CD4-positive, CD25-positive, alpha-beta regulatory T cell (primary cell): ENCODE measurements around the gene PHF23. TPM values are rescaled to one million over a fixed set of nuclear protein-coding genes. Genes with fewer than 3 reads are reported as not detected.

Experiments used
- ATAC-seq, 2 donors: fragments of 150-1000 bp; cut with Tn5 transposase; one replicate each; pipeline ENCODE4 v1.10.0; 2021; ENCODE audit warnings: low read depth in 2 of 2, moderate number of reproducible peaks in 2 of 2, moderate library complexity in 1 of 2
- DNase-seq, 3 donors: peaks; one replicate each; pipeline versions ENCODE4 v3.0.0 to v3.0.0-alpha.2; 2012 to 2022; ENCODE audit warnings: mixed read lengths in 1 of 3
- H3K27ac ChIP-seq: one replicate; pipeline ENCODE4 v1.7.0; 2013; ENCODE audit warnings: mild to moderate bottlenecking, low read length; ENCODE audit not compliant: insufficient read depth, poor library complexity, severe bottlenecking
- H3K27me3 ChIP-seq: one replicate; pipeline ENCODE4 v1.7.0; 2013; ENCODE audit warnings: low read length; ENCODE audit not compliant: control insufficient read depth, insufficient read depth
- H3K36me3 ChIP-seq: one replicate; pipeline ENCODE4 v1.7.0; 2013; ENCODE audit warnings: mild to moderate bottlenecking, low read length, moderate library complexity; ENCODE audit not compliant: control insufficient read depth, insufficient read depth
- H3K4me1 ChIP-seq: 2 replicates; pipeline ENCODE4 v1.7.0; 2013; ENCODE audit warnings: mild to moderate bottlenecking, low read length; ENCODE audit not compliant: insufficient read depth, control insufficient read depth, poor library complexity, severe bottlenecking
- H3K4me3 ChIP-seq: one replicate; pipeline ENCODE4 v1.7.0; 2013; ENCODE audit warnings: low read depth, mild to moderate bottlenecking, low read length, moderate library complexity
- H3K9me3 ChIP-seq, 2 experiments: 1 replicate in 1 of 2; 2 replicates in 1 of 2; pipeline ENCODE4 v1.7.0; 2013; ENCODE audit warnings: low read length in 2 of 2, mild to moderate bottlenecking in 1 of 2, moderate library complexity in 1 of 2; ENCODE audit not compliant: control insufficient read depth in 2 of 2
- H3K27ac Mint-ChIP-seq, 3 donors: one replicate each; pipeline ENCODE4 v1.8.0; 2020 to 2022; ENCODE audit warnings: mild to moderate bottlenecking in 3 of 3, mixed read lengths in 3 of 3, moderate library complexity in 2 of 3
- H3K27me3 Mint-ChIP-seq: one replicate; pipeline ENCODE4 v1.8.0; 2022; ENCODE audit warnings: mild to moderate bottlenecking, mixed read lengths
- H3K36me3 Mint-ChIP-seq: one replicate; pipeline ENCODE4 v1.8.0; 2020; ENCODE audit warnings: mixed read lengths
- H3K4me1 Mint-ChIP-seq, 4 donors: one replicate each; pipeline ENCODE4 v1.8.0; 2020 to 2022; ENCODE audit warnings: mixed read lengths in 4 of 4, mild to moderate bottlenecking in 1 of 4
- H3K4me3 Mint-ChIP-seq, 4 donors: one replicate each; pipeline ENCODE4 v1.8.0; 2020 to 2022; ENCODE audit warnings: mild to moderate bottlenecking in 4 of 4, mixed read lengths in 4 of 4, moderate library complexity in 3 of 4
- H3K9me3 Mint-ChIP-seq, 7 donors: one replicate each; pipeline ENCODE4 v1.8.0; 2020 to 2022; ENCODE audit warnings: mixed read lengths in 7 of 7, mild to moderate bottlenecking in 3 of 7, moderate library complexity in 2 of 7
- polyA plus RNA-seq, 4 donors: library from polyadenylated mRNA; unstranded; fragments of 300-500 nt; fragmentation: Illumina TruSeq; gene quantifications; one replicate each; pipeline ENCODE4 v1.2.3, GENCODE V29; 2021
- total RNA-seq: library from RNA; stranded (reverse); gene quantifications from one replicate; pipeline ENCODE4 v1.2.3, GENCODE V29; 2022

PHF23 gene
- total and polyA plus RNA-seq, 5 donors from 2014 or later = 16.0 to 24.8 (median 20.6) TPM

DNA sequence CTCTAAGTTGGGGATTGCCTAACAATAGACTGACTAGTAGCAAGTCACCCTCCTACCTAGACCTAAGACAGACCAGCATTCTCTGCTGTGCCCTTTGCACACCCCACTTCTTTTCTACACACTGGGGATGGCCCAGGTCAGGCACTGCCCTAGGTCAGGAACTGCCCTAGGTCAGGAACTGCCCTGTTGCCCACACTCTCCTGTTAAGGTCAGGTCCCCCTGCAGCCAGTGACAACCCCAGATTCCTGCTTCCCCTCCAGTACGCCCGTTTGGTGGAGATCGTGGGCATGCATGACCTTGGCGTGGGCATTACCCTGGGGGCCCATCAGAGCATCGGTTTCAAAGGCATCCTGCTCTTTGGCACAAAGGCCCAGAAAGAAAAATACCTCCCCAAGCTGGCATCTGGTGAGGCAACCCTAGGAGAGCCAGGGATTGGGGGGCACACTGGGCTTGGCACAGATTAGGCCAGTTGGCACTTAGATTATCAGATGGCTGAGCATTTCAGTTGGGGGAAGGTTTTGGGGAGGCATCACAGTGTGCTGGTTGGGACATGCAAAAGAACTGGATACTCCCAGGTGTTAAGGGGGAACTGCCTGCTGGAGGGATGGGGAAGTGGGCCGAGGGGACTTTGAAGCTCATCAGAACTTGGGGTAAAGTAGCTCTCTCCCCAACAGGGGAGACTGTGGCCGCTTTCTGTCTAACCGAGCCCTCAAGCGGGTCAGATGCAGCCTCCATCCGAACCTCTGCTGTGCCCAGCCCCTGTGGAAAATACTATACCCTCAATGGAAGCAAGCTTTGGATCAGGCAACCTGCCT, 17.8 kb downstream of the PHF23 start:
- peak overlapping the region; percentile 83 to 96 (median 90) for H3K4me3 Mint-ChIP-seq
- Histone ChIP-seq H3K4me3 (no peak overlapping the region), H3K4me1 (peaks cover 44% of the 10 kb centered on the region), H3K27me3 (no peaks in the 10 kb centered on the region), H3K27ac (no peak overlapping the region), H3K9me3 (no peaks in the 10 kb centered on the region), H3K36me3 (peaks cover 25% of the 10 kb centered on the region)
- no peak for ATAC-seq
- H3K27me3 Mint-ChIP-seq = no peaks in the 10 kb centered on the region
- H3K27ac Mint-ChIP-seq = peak overlapping the region; percentile 38 to 91 (median 91)
- peaks cover 9% of the 10 kb centered on the region for H3K36me3 Mint-ChIP-seq
- H3K4me1 Mint-ChIP-seq = peaks cover 0 to 45% (median 25%) of the 10 kb centered on the region in 4 donors
- DNase-seq = no peak
- H3K9me3 Mint-ChIP-seq = no peaks in the 10 kb centered on the region

DNA sequence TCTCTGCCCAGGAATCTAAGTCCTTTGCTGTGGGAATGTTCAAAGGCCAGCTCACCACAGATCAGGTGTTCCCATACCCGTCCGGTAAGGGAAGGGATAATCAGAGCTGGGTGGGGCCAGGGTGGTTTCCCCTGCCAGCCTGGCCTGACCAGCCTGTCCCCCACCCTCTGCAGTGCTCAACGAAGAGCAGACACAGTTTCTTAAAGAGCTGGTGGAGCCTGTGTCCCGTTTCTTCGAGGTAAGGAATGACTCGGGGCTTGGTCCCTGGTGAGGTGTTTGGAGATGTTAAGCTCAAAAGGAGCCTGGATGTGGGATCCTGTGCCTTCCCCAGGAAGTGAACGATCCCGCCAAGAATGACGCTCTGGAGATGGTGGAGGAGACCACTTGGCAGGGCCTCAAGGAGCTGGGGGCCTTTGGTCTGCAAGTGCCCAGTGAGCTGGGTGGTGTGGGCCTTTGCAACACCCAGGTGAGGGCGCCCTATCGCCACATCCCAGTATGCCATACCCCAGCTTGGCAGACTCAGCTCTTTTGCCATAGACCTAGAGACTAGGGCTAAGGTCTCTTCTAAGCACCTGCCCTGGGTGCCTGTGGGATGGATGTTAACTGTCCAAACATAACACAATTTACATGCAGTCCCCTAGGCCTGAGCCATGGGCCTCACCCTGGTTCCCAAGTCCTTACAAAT, 18.5 kb downstream of the PHF23 start:
- peak overlapping the region; percentile 83 for H3K27ac ChIP-seq
- peak; percentile 32 to 77 (median 59) for DNase-seq
- H3K4me3 ChIP-seq = peak overlapping the region; percentile 63
- Mint-ChIP-seq H3K9me3 (no peaks in the 10 kb centered on the region), H3K36me3 (peaks cover 9% of the 10 kb centered on the region), H3K4me3 (peak overlapping the region; percentile 89 to 96 (median 94)), H3K27ac (peak overlapping the region; percentile 88 to 91 (median 91)), H3K27me3 (no peaks in the 10 kb centered on the region), H3K4me1 (peaks cover 0 to 52% (median 27%) of the 10 kb centered on the region in 4 donors)
- H3K4me1 ChIP-seq = peaks cover 48% of the 10 kb centered on the region
- H3K9me3 ChIP-seq = no peaks in the 10 kb centered on the region
- ATAC-seq = peak; percentile 55 to 62
- no peaks in the 10 kb centered on the region for H3K27me3 ChIP-seq
- H3K36me3 ChIP-seq = peaks cover 25% of the 10 kb centered on the region

DNA sequence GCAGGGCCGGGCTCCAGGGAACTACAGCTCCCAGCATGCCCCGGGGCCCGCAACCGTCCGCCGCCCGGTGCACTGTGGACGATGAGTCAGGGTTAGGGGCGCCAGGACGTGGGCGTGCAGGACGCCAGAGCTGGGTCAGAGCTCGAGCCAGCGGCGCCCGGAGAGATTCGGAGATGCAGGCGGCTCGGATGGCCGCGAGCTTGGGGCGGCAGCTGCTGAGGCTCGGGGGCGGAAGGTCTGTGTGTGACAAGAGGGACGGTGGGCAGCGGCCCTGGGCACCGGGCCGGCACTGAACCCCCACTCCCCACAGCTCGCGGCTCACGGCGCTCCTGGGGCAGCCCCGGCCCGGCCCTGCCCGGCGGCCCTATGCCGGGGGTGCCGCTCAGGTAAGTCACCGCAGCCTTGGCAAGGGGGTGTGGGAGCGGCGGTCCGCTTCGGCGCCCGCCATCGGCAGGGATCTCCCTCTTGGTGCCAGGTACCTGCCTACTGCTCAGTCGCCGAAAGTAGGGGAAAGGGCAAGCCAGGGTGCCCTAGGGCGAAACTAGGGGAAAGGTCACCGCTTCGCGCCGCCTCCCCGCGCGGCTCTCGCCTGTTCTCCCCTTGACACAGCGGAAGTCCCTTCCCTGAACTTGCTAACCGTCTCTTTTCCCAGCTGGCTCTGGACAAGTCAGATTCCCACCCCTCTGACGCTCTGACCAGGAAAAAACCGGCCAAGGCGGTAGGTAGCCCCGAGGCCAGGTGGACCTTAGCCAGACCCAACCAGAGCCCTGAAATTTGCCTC, 19.3 kb downstream of the PHF23 start, which contains the start of the genes ACADVL and DLG4:
TSS of gene ACADVL (plus strand) at position 127 of the 781 bp plus-strand sequence. CDS start at position 174, 47 bp downstream.
TSS of gene DLG4 (minus strand) at position 25 of the 781 bp plus-strand sequence.
- no peaks in the 10 kb centered on the region for H3K27me3 ChIP-seq
- peaks cover 9% of the 10 kb centered on the region for H3K36me3 Mint-ChIP-seq
- H3K4me1 Mint-ChIP-seq = peaks cover 0 to 58% (median 29%) of the 10 kb centered on the region in 4 donors
- peak within 1 kb of the TSS; percentile 83 for H3K27ac ChIP-seq
- H3K36me3 ChIP-seq = peaks cover 23% of the 10 kb centered on the region
- peak within 1 kb of the TSS; percentile 75 for H3K4me3 ChIP-seq
- no peaks in the 10 kb centered on the region for H3K9me3 ChIP-seq
- H3K4me3 Mint-ChIP-seq = peak within 1 kb of the TSS; percentile 89 to 96 (median 94)
- peak; percentile 59 to 82 (median 65) for DNase-seq
- peak within 1 kb of the TSS; percentile 91 to 97 (median 97) for H3K27ac Mint-ChIP-seq
- no peaks in the 10 kb centered on the region for H3K9me3 Mint-ChIP-seq
- peak; percentile 74 to 77 for ATAC-seq
- H3K4me1 ChIP-seq = peaks cover 53% of the 10 kb centered on the region
- no peaks in the 10 kb centered on the region for H3K27me3 Mint-ChIP-seq

DNA sequence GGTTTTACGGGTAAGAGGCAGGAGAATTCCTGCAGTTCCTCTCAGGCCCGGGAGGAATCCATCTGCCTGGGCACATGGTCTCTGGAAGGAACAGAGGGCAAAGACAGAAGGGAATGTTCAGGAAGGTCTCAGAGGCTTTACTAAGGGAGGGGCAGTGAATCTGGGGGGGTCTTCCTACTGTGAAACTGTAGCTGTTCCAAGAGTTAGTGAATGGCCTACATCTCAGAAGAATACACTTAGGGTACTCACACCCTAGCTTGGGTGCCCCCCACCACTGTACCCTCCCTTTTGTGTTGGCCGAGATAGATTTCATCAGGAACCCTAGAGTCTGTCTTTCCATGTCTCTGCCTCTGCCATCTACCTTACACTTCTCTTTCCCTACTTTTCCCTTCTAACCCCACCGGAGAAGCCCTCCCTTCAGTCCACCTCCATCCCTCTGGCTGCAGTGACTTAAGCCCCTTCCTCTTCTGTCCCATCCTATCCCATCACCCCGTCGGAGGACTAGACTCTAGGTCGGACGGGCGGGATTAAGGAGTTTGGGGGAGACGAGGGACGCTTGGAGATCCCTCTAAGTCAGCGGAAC, 19.9 kb downstream of the PHF23 start:
- Mint-ChIP-seq H3K27ac (peak overlapping the region; percentile 91 to 97 (median 97)), H3K27me3 (peaks cover 6% of the 10 kb centered on the region), H3K4me3 (peak overlapping the region; percentile 89 to 96 (median 94)), H3K9me3 (no peaks in the 10 kb centered on the region), H3K4me1 (peaks cover 0 to 65% (median 33%) of the 10 kb centered on the region in 4 donors), H3K36me3 (peaks cover 9% of the 10 kb centered on the region)
- peak overlapping the region; percentile 83 for H3K27ac ChIP-seq
- H3K4me1 ChIP-seq = peaks cover 60% of the 10 kb centered on the region
- DNase-seq = no peak
- peaks cover 19% of the 10 kb centered on the region for H3K36me3 ChIP-seq
- H3K27me3 ChIP-seq = no peaks in the 10 kb centered on the region
- no peak for ATAC-seq
- H3K9me3 ChIP-seq = no peaks in the 10 kb centered on the region
- H3K4me3 ChIP-seq = peak overlapping the region; percentile 75

DNA sequence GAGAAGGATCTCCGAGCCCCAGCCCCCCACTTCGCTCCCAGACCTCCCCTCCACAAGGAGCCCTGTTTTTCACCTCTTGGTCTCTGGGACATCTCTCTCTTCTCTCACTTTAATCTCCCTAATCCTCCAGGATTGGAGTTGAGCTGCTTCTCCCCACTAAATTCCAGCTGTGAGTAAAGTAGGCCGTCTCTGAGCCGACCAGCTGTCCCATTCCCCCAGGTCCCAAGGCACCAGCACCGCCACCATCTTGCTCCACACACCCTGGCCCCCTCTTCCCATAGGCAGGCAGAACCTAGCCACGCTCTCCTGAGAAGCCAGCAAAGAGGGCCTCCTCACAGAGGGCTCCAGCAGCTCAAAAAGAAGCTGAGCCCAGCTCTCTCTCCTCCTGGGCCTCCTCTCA, 20.5 kb downstream of the PHF23 start:
- Mint-ChIP-seq H3K9me3 (no peaks in the 10 kb centered on the region), H3K27ac (peak overlapping the region; percentile 55 to 91 (median 79)), H3K4me1 (peaks cover 0 to 70% (median 35%) of the 10 kb centered on the region in 4 donors), H3K4me3 (peak overlapping the region in 3 of 4 donors; percentile 73 to 96 (median 89)), H3K36me3 (peaks cover 5% of the 10 kb centered on the region), H3K27me3 (peaks cover 11% of the 10 kb centered on the region)
- no peaks in the 10 kb centered on the region for H3K9me3 ChIP-seq
- peaks cover 16% of the 10 kb centered on the region for H3K36me3 ChIP-seq
- no peaks in the 10 kb centered on the region for H3K27me3 ChIP-seq
- peak overlapping the region; percentile 83 for H3K27ac ChIP-seq
- ATAC-seq = no peak
- H3K4me1 ChIP-seq = peaks cover 65% of the 10 kb centered on the region
- no peak for DNase-seq
- no peak overlapping the region for H3K4me3 ChIP-seq

- Mint-ChIP-seq H3K4me3 (peak overlapping the region; percentile 51 to 96 (median 72)), H3K36me3 (no peaks in the 10 kb centered on the region), H3K27me3 (peaks cover 11% of the 10 kb centered on the region), H3K27ac (peak overlapping the region in 1 of 3 donors; percentile 62), H3K9me3 (no peaks in the 10 kb centered on the region), H3K4me1 (peaks cover 0 to 76% (median 39%) of the 10 kb centered on the region in 4 donors)
- ATAC-seq = no peak
- no peaks in the 10 kb centered on the region for H3K9me3 ChIP-seq
- H3K27me3 ChIP-seq = no peaks in the 10 kb centered on the region
- DNase-seq = no peak
- H3K4me3 ChIP-seq = no peak overlapping the region
- H3K36me3 ChIP-seq = peaks cover 10% of the 10 kb centered on the region
- peak overlapping the region; percentile 60 for H3K27ac ChIP-seq
- H3K4me1 ChIP-seq = peaks cover 70% of the 10 kb centered on the region
Observed at GRCh38 chr17:7218166-7218565, 21.1 kb downstream of the PHF23 start.
